Panc1 (cell line): Measurements from ENCODE around the gene PM20D2. TPM values are rescaled to one million over a fixed set of nuclear protein-coding genes. Genes with fewer than 3 reads are reported as not detected.

Source experiments
- ATAC-seq: fragments of 200-7000 bp; cut with Tn5 transposase; 2 replicates; pipeline ENCODE4 v1.9.1; 2020; ENCODE audit warnings: mild to moderate bottlenecking, moderate library complexity
- BruUV-seq: library from RNA; stranded (reverse); fragments of 400-500 nt; replicated peaks from 2 replicates; lab custom pipeline; 2021; lab: Mats Ljungman, UMichigan
- CTCF ChIA-PET: fragments of 300-600 bp; sonication (Branson Sonifier 250); formaldehyde crosslinking; loops from one replicate; lab custom pipeline; 2022; ENCODE audit warnings: antibody characterized with exemption; lab: Charles Lee
- POLR2A ChIA-PET: fragments of 300-600 bp; sonication (Branson Sonifier 250); formaldehyde crosslinking; loops from one replicate; lab custom pipeline; 2022; ENCODE audit warnings: antibody characterized with exemption; lab: Charles Lee
- DNase-seq: peaks from one replicate; pipeline ENCODE4 v3.0.0-alpha.2; 2010; ENCODE audit warnings: low read depth, low spot score
- H3K27ac ChIP-seq: 2 replicates; pipeline ENCODE4 v1.5.1; 2011; ENCODE audit warnings: mild to moderate bottlenecking, low read length, inconsistent platforms
- H3K27me3 ChIP-seq: fragments of 200-500 bp; sonication (Bioruptor generic); 2 replicates; pipeline ENCODE4 v1.6.0; 2014; ENCODE audit warnings: low read length, inconsistent platforms; ENCODE audit not compliant: control insufficient read depth, insufficient read depth
- H3K36me3 ChIP-seq: fragments of 200-500 bp; sonication (Bioruptor generic); 2 replicates; pipeline ENCODE4 v1.5.1; 2014; ENCODE audit warnings: inconsistent platforms, mild to moderate bottlenecking, low read length, moderate library complexity; ENCODE audit not compliant: control insufficient read depth, insufficient read depth
- H3K4me1 ChIP-seq: 2 replicates; pipeline ENCODE4 v1.5.1; 2011; ENCODE audit warnings: inconsistent platforms, mild to moderate bottlenecking, low read length, moderate library complexity; ENCODE audit not compliant: control insufficient read depth, insufficient read depth
- H3K4me3 ChIP-seq, 2 experiments: 2 replicates each; pipeline ENCODE4 v1.5.1; 2011 to 2012; ENCODE audit warnings: low read depth in 2 of 2, low read length in 2 of 2, mild to moderate bottlenecking in 2 of 2, inconsistent platforms in 1 of 2, moderate library complexity in 1 of 2
- H3K9me3 ChIP-seq: fragments of 200-500 bp; sonication (Bioruptor generic); 2 replicates; pipeline ENCODE4 v1.5.1; 2014; ENCODE audit warnings: low read depth, mild to moderate bottlenecking, inconsistent platforms, low read length, moderate library complexity; ENCODE audit not compliant: control insufficient read depth, insufficient read depth
- POLR2AphosphoS5 ChIP-seq: IDR thresholded peaks from 2 replicates; pipeline ENCODE4 v1.6.1; 2012; ENCODE audit warnings: mild to moderate bottlenecking, low read depth, low read length, moderate library complexity
- SIN3A ChIP-seq: IDR thresholded peaks from 2 replicates; pipeline ENCODE4 v1.6.1; 2012; ENCODE audit warnings: low read depth, mild to moderate bottlenecking, low read length, moderate library complexity, borderline replicate concordance; ENCODE audit not compliant: insufficient read depth
- TCF7L2 ChIP-seq: IDR thresholded peaks from 2 replicates; pipeline ENCODE4 v1.6.1; 2011; ENCODE audit warnings: mild to moderate bottlenecking, low read depth, low read length, inconsistent platforms
- in situ Hi-C: cut with HindIII; loops from 2 replicates; pipeline ENCODE4 v1.10.0; 2016; ENCODE audit warnings: low sequenced_read_pairs, low pct_unique_long_range_greater_than_20kb
- intact Hi-C: fragments of 100-400 bp; cut with micrococcal nuclease; formaldehyde crosslinking; loops from one replicate; pipeline ENCODE4 v1.10.0; 2022; ENCODE audit not compliant: unreplicated experiment
- total RNA-seq: library from RNA; stranded (reverse); gene quantifications from one replicate; pipeline ENCODE4 v1.2.1, GENCODE V29; 2021; ENCODE audit not compliant: unreplicated experiment
- TF ChIP-seq, protein P1 (sequence below), 2 experiments: IDR thresholded peaks; 2 replicates each; pipeline ENCODE4 v1.6.1; 2011 to 2012; ENCODE audit warnings: low read depth in 2 of 2, control low read depth in 1 of 2, low read length in 1 of 2, mild to moderate bottlenecking in 1 of 2, moderate library complexity in 1 of 2; ENCODE audit not compliant: insufficient read depth in 1 of 2
- TF ChIP-seq, protein P2 (sequence below): fragments of 450-650 bp; IDR thresholded peaks from 2 replicates; pipeline ENCODE4 v1.5.1; 2017; ENCODE audit warnings: mild to moderate bottlenecking

PM20D2 gene
- total RNA-seq, 1 experiment from 2014 or later = 13.6 TPM

DNA sequence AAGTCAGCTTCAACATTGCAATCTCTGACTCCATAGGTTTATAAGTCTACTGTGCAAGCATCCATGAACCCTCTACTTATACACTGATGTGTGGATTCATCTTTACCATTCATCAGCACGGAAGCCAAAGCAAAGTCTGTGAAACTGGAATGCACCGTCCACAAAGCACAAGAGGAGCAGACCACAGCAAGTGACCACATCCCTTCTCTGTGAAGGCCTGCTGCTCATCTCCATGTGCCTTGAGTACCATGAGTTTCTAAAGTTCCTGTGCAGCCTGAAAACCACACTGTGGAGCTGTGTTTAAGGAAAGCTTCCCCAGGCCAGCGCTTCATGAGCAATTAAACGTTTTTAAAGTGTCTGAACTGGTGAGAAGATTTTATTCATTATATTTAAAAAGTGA is 51.3 kb downstream of the PM20D2 start:
- intact Hi-C loops = no loop called here
- no peaks in the 10 kb centered on the region for H3K4me1 ChIP-seq
- ATAC-seq (no peak), DNase-seq (no peak)
- peaks cover 4% of the 10 kb centered on the region; the same call in 1 of the 2 replicates for H3K27me3 ChIP-seq
- ChIA-PET CTCF (no interaction called here), POLR2A (no interaction called here)
- peaks cover 9% of the 10 kb centered on the region; the same call in 1 of the 2 replicates for H3K9me3 ChIP-seq
- no peaks in the 10 kb centered on the region for H3K36me3 ChIP-seq
- no TSS peak for BruUV-seq
- H3K4me3 ChIP-seq = no peak overlapping the region
- no peak overlapping the region for H3K27ac ChIP-seq
- in situ Hi-C loops = no loop called here
- TF ChIP-seq, protein P1, sequence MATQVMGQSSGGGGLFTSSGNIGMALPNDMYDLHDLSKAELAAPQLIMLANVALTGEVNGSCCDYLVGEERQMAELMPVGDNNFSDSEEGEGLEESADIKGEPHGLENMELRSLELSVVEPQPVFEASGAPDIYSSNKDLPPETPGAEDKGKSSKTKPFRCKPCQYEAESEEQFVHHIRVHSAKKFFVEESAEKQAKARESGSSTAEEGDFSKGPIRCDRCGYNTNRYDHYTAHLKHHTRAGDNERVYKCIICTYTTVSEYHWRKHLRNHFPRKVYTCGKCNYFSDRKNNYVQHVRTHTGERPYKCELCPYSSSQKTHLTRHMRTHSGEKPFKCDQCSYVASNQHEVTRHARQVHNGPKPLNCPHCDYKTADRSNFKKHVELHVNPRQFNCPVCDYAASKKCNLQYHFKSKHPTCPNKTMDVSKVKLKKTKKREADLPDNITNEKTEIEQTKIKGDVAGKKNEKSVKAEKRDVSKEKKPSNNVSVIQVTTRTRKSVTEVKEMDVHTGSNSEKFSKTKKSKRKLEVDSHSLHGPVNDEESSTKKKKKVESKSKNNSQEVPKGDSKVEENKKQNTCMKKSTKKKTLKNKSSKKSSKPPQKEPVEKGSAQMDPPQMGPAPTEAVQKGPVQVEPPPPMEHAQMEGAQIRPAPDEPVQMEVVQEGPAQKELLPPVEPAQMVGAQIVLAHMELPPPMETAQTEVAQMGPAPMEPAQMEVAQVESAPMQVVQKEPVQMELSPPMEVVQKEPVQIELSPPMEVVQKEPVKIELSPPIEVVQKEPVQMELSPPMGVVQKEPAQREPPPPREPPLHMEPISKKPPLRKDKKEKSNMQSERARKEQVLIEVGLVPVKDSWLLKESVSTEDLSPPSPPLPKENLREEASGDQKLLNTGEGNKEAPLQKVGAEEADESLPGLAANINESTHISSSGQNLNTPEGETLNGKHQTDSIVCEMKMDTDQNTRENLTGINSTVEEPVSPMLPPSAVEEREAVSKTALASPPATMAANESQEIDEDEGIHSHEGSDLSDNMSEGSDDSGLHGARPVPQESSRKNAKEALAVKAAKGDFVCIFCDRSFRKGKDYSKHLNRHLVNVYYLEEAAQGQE (IDR thresholded peaks at IDR 0.05; ENCODE audit: insufficient read depth in 1 of 2, low read depth in 2 of 2, low read length in 1 of 2) = no peak
- TF ChIP-seq, protein P2, sequence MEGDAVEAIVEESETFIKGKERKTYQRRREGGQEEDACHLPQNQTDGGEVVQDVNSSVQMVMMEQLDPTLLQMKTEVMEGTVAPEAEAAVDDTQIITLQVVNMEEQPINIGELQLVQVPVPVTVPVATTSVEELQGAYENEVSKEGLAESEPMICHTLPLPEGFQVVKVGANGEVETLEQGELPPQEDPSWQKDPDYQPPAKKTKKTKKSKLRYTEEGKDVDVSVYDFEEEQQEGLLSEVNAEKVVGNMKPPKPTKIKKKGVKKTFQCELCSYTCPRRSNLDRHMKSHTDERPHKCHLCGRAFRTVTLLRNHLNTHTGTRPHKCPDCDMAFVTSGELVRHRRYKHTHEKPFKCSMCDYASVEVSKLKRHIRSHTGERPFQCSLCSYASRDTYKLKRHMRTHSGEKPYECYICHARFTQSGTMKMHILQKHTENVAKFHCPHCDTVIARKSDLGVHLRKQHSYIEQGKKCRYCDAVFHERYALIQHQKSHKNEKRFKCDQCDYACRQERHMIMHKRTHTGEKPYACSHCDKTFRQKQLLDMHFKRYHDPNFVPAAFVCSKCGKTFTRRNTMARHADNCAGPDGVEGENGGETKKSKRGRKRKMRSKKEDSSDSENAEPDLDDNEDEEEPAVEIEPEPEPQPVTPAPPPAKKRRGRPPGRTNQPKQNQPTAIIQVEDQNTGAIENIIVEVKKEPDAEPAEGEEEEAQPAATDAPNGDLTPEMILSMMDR = no peak
- TF ChIP-seq SIN3A (no peak), TCF7L2 (no peak), POLR2AphosphoS5 (no peak)

DNA sequence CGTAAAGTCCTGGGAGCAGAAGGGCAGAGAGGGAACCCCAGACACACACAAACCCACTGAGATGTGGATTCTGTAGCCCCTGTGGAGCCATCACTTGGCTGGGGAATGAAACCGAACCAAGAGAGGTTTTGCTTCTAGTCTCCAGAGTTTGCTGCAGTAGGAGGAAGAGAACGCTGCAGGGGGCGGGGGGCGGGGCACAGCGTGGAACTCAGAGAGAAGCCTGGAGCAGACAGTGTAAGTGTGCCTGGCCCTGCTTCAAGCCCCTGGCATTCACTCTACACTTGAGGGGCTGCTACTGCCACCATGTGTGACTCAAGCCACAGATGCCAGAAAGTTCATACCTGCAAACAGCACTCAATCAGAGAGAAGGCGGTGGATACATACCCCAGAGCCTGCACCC is 52.4 kb downstream of the PM20D2 start:
- H3K36me3 ChIP-seq = no peaks in the 10 kb centered on the region
- no peak overlapping the region for H3K4me3 ChIP-seq
- H3K27me3 ChIP-seq = peaks cover 4% of the 10 kb centered on the region; the same call in 1 of the 2 replicates
- intact Hi-C loops = no loop called here
- DNase-seq (no peak), ATAC-seq (no peak)
- ChIA-PET POLR2A (no interaction called here), CTCF (no interaction called here)
- no peaks in the 10 kb centered on the region for H3K4me1 ChIP-seq
- no peak for TF ChIP-seq SIN3A
- TF ChIP-seq, protein P1 (IDR thresholded peaks at IDR 0.05; ENCODE audit: insufficient read depth in 1 of 2, low read depth in 2 of 2, low read length in 1 of 2) = no peak
- TF ChIP-seq TCF7L2 = no peak
- TF ChIP-seq, protein P2 = no peak
- TF ChIP-seq POLR2AphosphoS5 = no peak
- no peak overlapping the region for H3K27ac ChIP-seq
- H3K9me3 ChIP-seq = peaks cover 9% of the 10 kb centered on the region; the same call in 1 of the 2 replicates
- in situ Hi-C loops = no loop called here
- no TSS peak for BruUV-seq
